Bronchial epithelial cell (primary cell): Measurements from ENCODE around the gene CYSLTR2. TPM values are rescaled to one million over a fixed set of nuclear protein-coding genes. Genes with fewer than 3 reads are reported as not detected.

Source experiments
- DNase-seq: peaks from one replicate; pipeline ENCODE4 v3.0.0-alpha.2; 2010; ENCODE audit warnings: low read depth
- FAIRE-seq: peaks from 2 replicates; lab custom pipeline; 2011; peaks lifted over from hg19 to GRCh38; lab: Jason Lieb, UNC
- H3K27me3 ChIP-seq: 2 replicates; pipeline ENCODE4 v1.5.1; 2011; ENCODE audit warnings: low read length; ENCODE audit not compliant: control insufficient read depth, insufficient read depth
- H3K36me3 ChIP-seq: 2 replicates; pipeline ENCODE4 v1.5.1; 2011; ENCODE audit warnings: low read length; ENCODE audit not compliant: control insufficient read depth, insufficient read depth
- H3K4me3 ChIP-seq: 2 replicates; pipeline ENCODE4 v1.5.1; 2011; ENCODE audit warnings: mild to moderate bottlenecking, low read depth, low read length, control low read depth
- CTCF ChIP-seq: IDR thresholded peaks from 2 replicates; pipeline ENCODE4 v1.5.1; 2011; ENCODE audit warnings: mild to moderate bottlenecking, moderate library complexity, low read length, control low read depth, inconsistent platforms; ENCODE audit not compliant: insufficient read depth, severe bottlenecking
- total RNA-seq: library from RNA; depleted of rRNA; stranded (reverse); fragments of >200 nt; gene quantifications from 2 replicates; pipeline ENCODE4 v1.2.1, GENCODE V29; 2014

CYSLTR2 gene
- total RNA-seq, 1 donor from 2014 or later: not detected

DNA sequence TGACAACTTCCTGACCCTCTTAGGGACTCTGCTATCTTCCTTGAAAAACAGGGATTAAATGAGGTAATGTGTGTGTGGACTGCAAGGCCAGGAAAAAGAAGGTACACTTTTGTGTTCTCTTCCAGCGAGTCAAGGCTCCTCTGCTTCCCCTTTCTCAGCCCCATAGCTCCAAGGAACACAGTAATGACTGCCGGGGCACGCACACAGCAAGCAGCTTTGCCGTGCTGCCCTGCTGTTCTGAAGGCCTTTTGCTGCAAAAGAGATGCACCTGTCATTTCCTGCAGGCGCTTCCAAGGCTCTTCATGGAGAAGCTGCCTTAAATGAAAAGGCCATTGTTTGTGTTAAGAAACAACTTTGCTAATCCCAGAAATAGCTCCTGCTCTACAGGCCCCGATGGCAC, 84.6 kb downstream of the CYSLTR2 start:
- Histone ChIP-seq H3K27me3 (no peaks in the 10 kb centered on the region), H3K4me3 (no peak overlapping the region), H3K36me3 (no peaks in the 10 kb centered on the region)
- no peak for TF ChIP-seq CTCF
- FAIRE-seq (no peak), DNase-seq (no peak)

DNA sequence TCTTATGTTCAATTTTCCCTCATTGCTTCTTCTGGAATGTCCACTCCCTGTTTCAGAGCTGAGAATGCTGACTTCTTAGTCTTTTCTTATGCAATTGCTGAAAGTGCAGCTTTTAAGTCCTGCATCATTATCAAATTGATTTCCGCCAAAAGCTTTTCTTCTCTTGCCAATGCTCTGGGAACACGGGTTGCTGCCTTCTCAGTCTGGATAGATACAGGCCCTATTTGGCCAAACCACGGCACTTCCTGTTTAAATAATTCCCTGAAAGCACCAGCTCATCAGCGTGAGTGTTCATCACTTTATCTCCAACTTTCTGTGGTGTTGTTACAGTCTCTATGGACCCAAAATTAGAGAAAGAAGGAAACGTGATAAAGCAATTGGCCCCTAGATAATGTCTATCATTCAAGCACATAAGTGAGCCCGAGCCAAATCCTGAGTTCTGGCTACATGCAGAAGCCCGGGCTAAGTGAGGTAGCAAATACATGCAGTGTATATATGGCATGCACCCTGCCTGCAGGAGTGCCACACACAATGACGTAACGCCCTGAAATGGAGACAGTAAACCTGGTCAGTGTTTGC, 85.7 kb downstream of the CYSLTR2 start:
- no peak overlapping the region for H3K4me3 ChIP-seq
- no peak for TF ChIP-seq CTCF
- peak; percentile 97 for FAIRE-seq

DNA sequence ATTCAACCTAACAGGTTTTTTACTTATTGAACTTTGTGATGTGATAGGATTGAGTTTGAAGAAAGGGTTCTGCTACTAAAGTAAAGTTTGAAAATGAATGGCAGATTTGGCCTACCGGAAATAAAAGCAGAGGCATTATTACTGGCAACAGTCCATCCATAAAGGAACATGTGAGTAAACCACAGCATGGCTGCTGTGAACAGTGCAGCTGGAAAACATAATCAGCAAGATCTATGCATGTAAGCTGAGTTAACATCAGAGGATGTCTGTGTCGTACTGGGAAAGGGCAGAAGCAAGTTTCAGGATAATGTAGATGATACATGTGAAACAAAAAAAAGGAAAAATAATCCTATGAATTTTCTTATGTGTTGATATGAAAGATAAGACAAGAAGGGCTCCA, 87.6 kb downstream of the CYSLTR2 start:
- DNase-seq (no peak), FAIRE-seq (no peak)
- H3K4me3 ChIP-seq: no peak overlapping the region
- H3K36me3 ChIP-seq: no peaks in the 10 kb centered on the region
- H3K27me3 ChIP-seq: no peaks in the 10 kb centered on the region
- no peak for TF ChIP-seq CTCF

More for the DNA sequence above, 85.7 kb downstream of the CYSLTR2 start:
- H3K36me3 ChIP-seq: no peaks in the 10 kb centered on the region
- H3K27me3 ChIP-seq: no peaks in the 10 kb centered on the region
- DNase-seq: no peak

DNA sequence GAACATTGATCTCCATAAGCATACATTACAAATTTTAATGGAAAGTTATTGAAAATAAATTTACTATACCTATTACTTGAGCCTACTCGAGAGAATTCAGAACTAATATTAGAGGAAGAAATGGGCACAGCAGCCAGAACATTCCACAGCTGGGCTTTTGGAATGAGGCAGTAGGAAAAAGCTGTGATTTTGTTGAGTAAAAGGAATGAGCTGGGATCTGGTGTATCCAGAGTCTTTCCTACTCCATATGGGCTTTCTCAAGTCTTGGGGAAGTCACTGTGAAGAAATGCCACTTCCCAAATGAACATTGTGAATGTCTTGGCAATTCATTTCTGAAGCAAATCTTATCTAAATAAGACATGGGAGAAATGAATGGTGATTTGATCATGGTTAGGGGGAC, 93.1 kb downstream of the CYSLTR2 start:
- no peak for TF ChIP-seq CTCF
- FAIRE-seq (no peak), DNase-seq (no peak)
- no peaks in the 10 kb centered on the region for H3K36me3 ChIP-seq
- H3K4me3 ChIP-seq: no peak overlapping the region
- no peaks in the 10 kb centered on the region for H3K27me3 ChIP-seq

- Histone ChIP-seq H3K27me3 (no peaks in the 10 kb centered on the region), H3K4me3 (no peak overlapping the region), H3K36me3 (no peaks in the 10 kb centered on the region)
- TF ChIP-seq CTCF: no peak
- FAIRE-seq: no peak
- DNase-seq: no peak
These were observed 95.0 kb downstream of the CYSLTR2 start for GRCh38 chr13:48748681-48749080.

DNA sequence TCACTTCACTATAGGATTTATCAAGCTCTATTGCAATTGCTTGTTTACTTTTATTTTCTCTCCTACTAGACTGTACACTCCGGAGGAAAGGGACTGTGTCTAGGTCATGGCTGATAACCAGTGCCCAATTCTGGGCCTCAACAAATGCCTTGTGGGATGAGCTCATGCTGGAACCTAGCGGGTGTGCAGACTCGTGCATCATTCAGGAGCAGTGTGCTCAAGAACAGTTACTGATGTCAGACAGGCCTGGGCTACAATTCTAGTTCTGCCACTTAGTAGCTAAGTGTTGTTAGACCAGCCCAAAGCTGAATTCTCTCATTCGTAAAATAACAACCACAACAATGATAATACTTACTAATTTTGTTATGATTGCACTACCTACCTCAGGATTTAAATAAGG, 95.4 kb downstream of the CYSLTR2 start:
- no peak for TF ChIP-seq CTCF
- no peaks in the 10 kb centered on the region for H3K36me3 ChIP-seq
- no peak for FAIRE-seq
- no peak overlapping the region for H3K4me3 ChIP-seq
- H3K27me3 ChIP-seq: no peaks in the 10 kb centered on the region
- peak; percentile 71 for DNase-seq
